Mesodermal cell (in vitro differentiated cells): ENCODE results near the gene FNTB.

Experiments used
- H3K27ac ChIP-seq: 2 replicates; pipeline ENCODE4 v1.7.0; 2013; ENCODE audit warnings: mild to moderate bottlenecking, low read depth, low read length, moderate library complexity; ENCODE audit not compliant: severe bottlenecking
- H3K36me3 ChIP-seq: 2 replicates; pipeline ENCODE4 v1.7.1; 2013; ENCODE audit warnings: mild to moderate bottlenecking, low read length, moderate library complexity; ENCODE audit not compliant: control insufficient read depth, insufficient read depth
- H3K4me1 ChIP-seq: one replicate; pipeline ENCODE4 v1.7.1; 2013; ENCODE audit warnings: mild to moderate bottlenecking, low read length; ENCODE audit not compliant: insufficient read depth, control insufficient read depth, poor library complexity, severe bottlenecking
- H3K4me3 ChIP-seq: 2 replicates; pipeline ENCODE4 v1.7.0; 2013; ENCODE audit warnings: low read length, control low read depth, mild to moderate bottlenecking; ENCODE audit not compliant: insufficient read depth, poor library complexity, severe bottlenecking; ENCODE audit errors: extremely low read depth
- H3K9me3 ChIP-seq: 2 replicates; pipeline ENCODE4 v1.7.1; 2013; ENCODE audit warnings: mild to moderate bottlenecking, low read length, moderate library complexity; ENCODE audit not compliant: control insufficient read depth
- WGBS, 2 experiments: methylation state at CpG; one replicate each; pipeline ENCODE4 v1.1.5; 2013; ENCODE audit warnings: missing lambda C conversion rate in 2 of 2; ENCODE audit not compliant: insufficient coverage in 2 of 2; 5-methylcytosine and 5-hydroxymethylcytosine counted together

FNTB gene

DNA sequence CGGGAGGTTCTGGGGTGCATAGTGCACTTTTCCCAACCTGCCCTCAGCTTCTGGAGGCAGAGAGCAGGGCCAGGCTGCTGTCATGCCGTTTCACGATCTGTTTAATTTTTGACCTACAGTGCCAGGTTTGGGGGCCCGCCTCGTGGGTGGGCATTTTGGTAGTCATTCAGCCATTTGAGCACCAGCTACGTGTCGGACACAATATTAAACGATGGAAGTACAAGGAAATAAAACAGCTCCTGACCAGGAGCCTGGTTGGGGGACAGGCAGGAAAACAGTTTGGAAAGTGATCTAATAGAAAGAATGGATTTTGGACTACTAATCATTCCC lies 708 bp downstream of the FNTB start:
- H3K27ac ChIP-seq, result peak overlapping the region; percentile 12
- WGBS, 2 experiments, result 3 to 11% methylated on average over 8 of the region's 8 CpGs

GRCh38 chr14:64990296-64990695 lies 3.6 kb downstream of the FNTB start:
- Histone ChIP-seq H3K4me3 (no peak overlapping the region), H3K27ac (no peak overlapping the region), H3K36me3 (no peaks in the 10 kb centered on the region), H3K9me3 (no peaks in the 10 kb centered on the region), H3K4me1 (peaks cover 3% of the 10 kb centered on the region)
- WGBS, 2 experiments, result 95% methylated on average over 2 of the region's 3 CpGs; no CpG with 5 or more reads in 1 of the 2 experiments

More for the DNA sequence above, 708 bp downstream of the FNTB start:
- Histone ChIP-seq H3K9me3 (no peaks in the 10 kb centered on the region), H3K36me3 (no peaks in the 10 kb centered on the region), H3K4me3 (peak overlapping the region; percentile 67), H3K4me1 (peaks cover 3% of the 10 kb centered on the region)

DNA sequence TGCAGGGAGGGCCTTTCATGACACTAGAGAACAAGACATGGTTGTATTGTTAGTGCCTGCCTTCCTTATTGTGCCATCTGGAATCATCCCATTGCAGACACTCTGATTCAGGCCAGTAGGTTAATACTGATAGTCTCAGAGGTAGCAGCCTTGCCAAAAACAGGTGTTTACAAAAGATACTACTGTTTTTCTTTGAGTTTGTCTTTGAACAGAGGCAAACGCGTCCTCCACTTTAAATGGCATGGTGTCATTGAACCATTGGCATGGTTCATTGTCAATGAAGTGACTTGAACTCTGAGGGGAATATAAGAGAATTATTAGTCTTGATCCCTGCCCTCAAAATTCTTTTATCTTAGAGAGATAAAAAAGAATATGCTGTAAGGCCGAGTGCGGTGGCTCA lies 4.2 kb downstream of the FNTB start:
- Histone ChIP-seq H3K27ac (no peak overlapping the region), H3K4me3 (no peak overlapping the region), H3K9me3 (no peaks in the 10 kb centered on the region), H3K4me1 (peaks cover 3% of the 10 kb centered on the region), H3K36me3 (no peaks in the 10 kb centered on the region)
- WGBS, 2 experiments, result 100% methylated on average over 2 of the region's 4 CpGs

GRCh38 chr14:64992328-64992885 lies 5.7 kb downstream of the FNTB start:
- H3K9me3 ChIP-seq, result no peaks in the 10 kb centered on the region
- no peak overlapping the region for H3K27ac ChIP-seq
- H3K36me3 ChIP-seq, result no peaks in the 10 kb centered on the region
- no peaks in the 10 kb centered on the region for H3K4me1 ChIP-seq
- 100% methylated on average over 1 to 2 of the region's 5 CpGs for WGBS, 2 experiments
- H3K4me3 ChIP-seq, result no peak overlapping the region

- WGBS, 2 experiments, result 91 to 92% methylated on average over 2 to 3 of the region's 3 CpGs
- H3K4me3 ChIP-seq, result no peak overlapping the region
- no peak overlapping the region for H3K27ac ChIP-seq
- H3K36me3 ChIP-seq, result no peaks in the 10 kb centered on the region
- H3K4me1 ChIP-seq, result no peaks in the 10 kb centered on the region
- H3K9me3 ChIP-seq, result no peaks in the 10 kb centered on the region
Observed at GRCh38 chr14:64993266-64993930, 6.7 kb downstream of the FNTB start.

DNA sequence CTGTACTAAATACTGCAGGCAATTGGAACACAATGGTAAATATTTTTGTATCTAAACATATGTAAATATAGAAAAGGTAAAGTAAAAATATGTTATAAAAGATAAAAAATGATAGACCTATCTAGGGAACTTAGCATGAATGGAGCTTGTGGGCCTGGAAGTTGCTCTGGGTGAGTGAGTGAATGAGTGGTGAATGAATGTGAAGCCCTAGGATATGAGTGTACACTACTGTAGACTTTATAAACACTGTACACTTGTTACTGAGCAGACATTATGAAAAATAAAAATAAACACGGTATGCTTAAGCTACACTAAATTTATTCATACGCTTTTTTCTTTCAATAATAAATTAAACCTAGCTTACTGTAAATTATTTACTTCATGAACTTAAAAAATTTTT lies 7.8 kb downstream of the FNTB start:
- H3K4me3 ChIP-seq, result no peak overlapping the region
- no peak overlapping the region for H3K27ac ChIP-seq
- no peaks in the 10 kb centered on the region for H3K36me3 ChIP-seq
- no peaks in the 10 kb centered on the region for H3K4me1 ChIP-seq
- WGBS, 2 experiments, result 100% methylated on average over 2 of the region's 2 CpGs; no CpG with 5 or more reads in 1 of the 2 experiments
- H3K9me3 ChIP-seq, result no peaks in the 10 kb centered on the region

GRCh38 chr14:64995291-64995690 lies 8.6 kb downstream of the FNTB start:
- no peaks in the 10 kb centered on the region for H3K4me1 ChIP-seq
- H3K36me3 ChIP-seq, result no peaks in the 10 kb centered on the region
- no CpG with 5 or more reads among the region's 3 CpGs for WGBS, 2 experiments
- no peak overlapping the region for H3K27ac ChIP-seq
- H3K4me3 ChIP-seq, result no peak overlapping the region
- H3K9me3 ChIP-seq, result no peaks in the 10 kb centered on the region

GRCh38 chr14:64997108-64997794 lies 10.6 kb downstream of the FNTB start:
- H3K9me3 ChIP-seq, result no peaks in the 10 kb centered on the region
- H3K36me3 ChIP-seq, result no peaks in the 10 kb centered on the region
- no peak overlapping the region for H3K4me3 ChIP-seq
- H3K4me1 ChIP-seq, result no peaks in the 10 kb centered on the region
- 94 to 98% methylated on average over 5 of the region's 7 CpGs for WGBS, 2 experiments
- no peak overlapping the region for H3K27ac ChIP-seq

- no peaks in the 10 kb centered on the region for H3K36me3 ChIP-seq
- peaks cover 6% of the 10 kb centered on the region for H3K4me1 ChIP-seq
- no peaks in the 10 kb centered on the region for H3K9me3 ChIP-seq
- H3K27ac ChIP-seq, result no peak overlapping the region
- no peak overlapping the region for H3K4me3 ChIP-seq
Observed at GRCh38 chr14:64998455-64998931, 11.8 kb downstream of the FNTB start.

DNA sequence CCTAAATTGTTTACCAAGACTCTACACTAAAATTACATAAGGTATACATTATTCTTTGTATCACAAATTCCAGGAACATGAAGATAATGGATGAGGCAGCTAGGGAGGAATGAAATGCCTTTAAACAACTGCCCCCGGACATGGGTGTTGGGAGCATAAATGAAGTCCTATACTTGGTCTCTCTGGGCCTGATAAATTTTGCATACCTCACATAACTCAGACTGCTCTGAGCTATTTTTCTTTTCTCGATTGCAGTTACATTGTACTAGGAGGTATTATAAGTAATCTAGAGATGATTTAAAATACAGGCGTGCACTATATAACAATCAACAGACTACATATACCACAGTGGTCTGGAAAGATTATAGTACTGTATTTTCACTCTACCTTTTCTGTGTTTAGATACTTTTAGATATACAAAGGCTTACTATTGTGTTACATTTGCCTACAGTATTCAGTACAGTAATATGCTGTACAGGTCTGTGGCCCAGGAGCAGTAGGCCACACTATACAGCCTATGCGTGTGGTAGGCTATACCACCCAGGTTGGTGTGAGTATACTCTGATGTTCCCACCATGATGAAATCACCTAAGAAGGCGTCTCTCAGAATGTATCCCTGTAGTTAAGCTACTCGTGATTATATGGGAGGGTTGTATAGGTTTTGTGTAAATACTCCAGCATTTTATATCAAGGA lies 14.3 kb downstream of the FNTB start:
- Histone ChIP-seq H3K4me1 (peaks cover 6% of the 10 kb centered on the region), H3K36me3 (peaks cover 5% of the 10 kb centered on the region), H3K4me3 (no peak overlapping the region), H3K27ac (no peak overlapping the region), H3K9me3 (no peaks in the 10 kb centered on the region)
- 100% methylated on average over 1 of the region's 6 CpGs; no CpG with 5 or more reads in 1 of the 2 experiments for WGBS, 2 experiments
